ENCODE results near the gene CELA3A.

The CELA3A gene

GRCh38 chr1:22052115-22053016 lies 50.9 kb downstream of the CELA3A start, which contains the start of gene CDC42:
Gene CDC42 (plus strand): TSS chr1:22052709. CDS start chr1:22078479, 25,770 bp downstream.
- DNase-seq, result peak; percentile 89 to 98

- peak in 1 of 2 experiments; percentile 60 for DNase-seq
Measured at GRCh38 chr1:22053017-22053860, 51.8 kb downstream of the CELA3A start.

GRCh38 chr1:22053861-22054770 lies 52.7 kb downstream of the CELA3A start:
- no peak for DNase-seq

GRCh38 chr1:22055463-22055862 lies 54.0 kb downstream of the CELA3A start:
- DNase-seq, result no peak

- DNase-seq, result no peak
Measured at GRCh38 chr1:22056043-22056442, 54.6 kb downstream of the CELA3A start.

- no peak for DNase-seq
Measured at GRCh38 chr1:22056936-22057335, 55.5 kb downstream of the CELA3A start.

GRCh38 chr1:22057861-22058260 lies 56.4 kb downstream of the CELA3A start:
- DNase-seq, result no peak

All from NCI-H446 (cell line).